GM12801 (cell line): ENCODE data around the gene TAS2R41.

Experiments
- CTCF ChIP-seq: IDR thresholded peaks from one replicate; pipeline ENCODE4 v1.5.1; 2011; ENCODE audit warnings: control low read depth; ENCODE audit not compliant: insufficient read length; ENCODE audit errors: extremely low read depth

Gene TAS2R41

GRCh38 chr7:143437578-143437977 is 40.1 kb upstream of the TAS2R41 start:
- TF ChIP-seq CTCF, result no peak

GRCh38 chr7:143439866-143440265 is 37.8 kb upstream of the TAS2R41 start:
- no peak for TF ChIP-seq CTCF

- TF ChIP-seq CTCF, result no peak
Measured at GRCh38 chr7:143443153-143443552, 34.5 kb upstream of the TAS2R41 start, which contains the start of gene TAS2R60. TSS of gene TAS2R60 (plus strand) at chr7:143443453. CDS start at chr7:143443453, 0 bp downstream.

- no peak for TF ChIP-seq CTCF
Measured at GRCh38 chr7:143444063-143444782, 33.5 kb upstream of the TAS2R41 start.

- TF ChIP-seq CTCF, result no peak
Measured at GRCh38 chr7:143444785-143445184, 32.9 kb upstream of the TAS2R41 start.

GRCh38 chr7:143447466-143447865 is 30.2 kb upstream of the TAS2R41 start:
- TF ChIP-seq CTCF, result no peak

- TF ChIP-seq CTCF, result no peak
Measured at GRCh38 chr7:143448429-143448828, 29.2 kb upstream of the TAS2R41 start.
